Activated CD8-positive, alpha-beta memory T cell treated with anti-CD3 and anti-CD28 coated beads, Interleukin-2, amount 50 U/mL, for 1 hour (primary cell): Measurements from ENCODE around the gene ABLIM1.

ENCODE experiments used
- DNase-seq: peaks from one replicate; pipeline ENCODE4 v3.0.0-alpha.2; 2020; ENCODE audit errors: extremely low read depth

The ABLIM1 gene

DNA sequence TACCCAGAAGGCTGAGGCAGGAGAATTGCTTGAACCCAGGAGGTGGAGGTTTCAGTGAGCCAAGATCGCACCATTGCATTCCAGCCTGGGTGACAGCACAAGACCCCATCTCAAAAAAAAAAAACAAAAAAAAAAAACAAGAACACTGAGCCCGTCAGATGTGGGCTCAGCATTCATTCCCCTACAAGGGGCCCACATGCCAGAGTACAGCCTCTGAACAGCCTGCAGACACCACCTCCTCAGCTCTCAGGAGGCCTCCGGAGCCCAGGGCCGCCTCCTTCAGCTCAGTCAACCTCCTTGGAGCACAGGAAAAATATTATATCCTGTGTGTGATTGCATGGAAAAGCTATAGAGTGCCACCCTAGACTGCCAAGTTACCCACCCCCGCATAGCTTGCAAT is 112.3 kb downstream of the ABLIM1 start:
- no peak for DNase-seq

GRCh38 chr10:114545071-114545470 is 113.0 kb downstream of the ABLIM1 start:
- DNase-seq: no peak

GRCh38 chr10:114544045-114544659 is 113.9 kb downstream of the ABLIM1 start:
- peak; percentile 55 for DNase-seq

DNA sequence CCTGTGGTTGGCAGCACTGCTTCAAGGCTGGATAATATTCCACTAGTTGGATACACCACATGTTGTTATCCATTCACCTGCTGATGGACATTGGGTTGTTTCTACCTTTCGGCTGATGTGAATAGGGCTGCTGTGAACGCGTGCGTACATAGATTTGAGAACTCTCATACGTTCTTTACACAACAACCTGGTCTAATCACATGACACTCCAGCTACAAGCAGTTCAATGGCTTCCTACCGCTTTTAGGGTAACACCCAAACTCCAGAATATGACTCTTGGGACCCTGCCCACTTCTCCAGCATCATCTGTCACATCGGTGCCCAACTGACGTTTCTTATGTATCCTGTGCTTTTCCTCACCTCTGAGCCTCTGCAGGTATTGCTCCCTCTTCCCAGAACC is 114.6 kb downstream of the ABLIM1 start:
- no peak for DNase-seq

- no peak for DNase-seq
Measured at GRCh38 chr10:114542373-114542772, 115.7 kb downstream of the ABLIM1 start.

DNA sequence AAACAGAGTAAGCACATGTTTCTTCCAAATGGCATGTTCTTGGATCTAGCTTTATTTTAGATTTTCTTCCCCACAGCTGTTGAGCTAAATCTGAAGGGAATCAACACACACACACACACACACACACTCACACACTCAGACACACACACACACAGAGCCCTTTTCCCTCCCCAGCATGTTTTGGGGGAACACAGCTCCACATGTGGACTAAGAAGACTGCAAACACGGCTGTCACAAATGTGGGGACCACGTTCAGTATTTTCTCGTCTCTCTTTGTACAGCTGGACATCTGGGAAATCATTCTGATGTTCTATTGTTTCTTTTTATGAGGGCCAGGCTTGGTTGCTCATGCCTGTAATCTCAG is 116.3 kb downstream of the ABLIM1 start:
- DNase-seq: no peak

- DNase-seq: peak; percentile 78
Measured at GRCh38 chr10:114541081-114541796, 116.8 kb downstream of the ABLIM1 start.

GRCh38 chr10:114540236-114540635 is 117.8 kb downstream of the ABLIM1 start:
- no peak for DNase-seq

GRCh38 chr10:114539623-114540022 is 118.5 kb downstream of the ABLIM1 start:
- DNase-seq: no peak

- DNase-seq: no peak
Measured at GRCh38 chr10:114538181-114538906, 119.7 kb downstream of the ABLIM1 start.

GRCh38 chr10:114537736-114538135 is 120.3 kb downstream of the ABLIM1 start:
- DNase-seq: no peak

DNA sequence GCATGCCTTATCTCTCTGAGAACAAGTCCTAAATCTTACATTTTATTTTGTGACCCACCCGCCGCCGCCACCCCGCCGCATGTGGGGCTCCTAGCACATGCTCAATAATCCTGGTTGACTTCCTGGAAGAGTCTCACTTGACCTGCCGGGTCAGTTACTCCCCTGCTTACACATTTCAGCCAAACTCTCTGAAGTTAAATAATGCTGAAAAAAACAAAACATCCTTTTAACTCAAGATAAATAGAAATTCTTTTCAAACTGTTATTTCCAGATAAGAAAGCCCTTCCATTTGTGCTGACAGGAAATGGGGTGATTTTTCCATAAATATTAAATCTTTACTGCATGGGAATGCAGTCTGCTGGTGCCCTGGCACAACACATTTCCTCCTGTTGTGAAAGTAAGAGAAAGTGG is 123.5 kb downstream of the ABLIM1 start:
- DNase-seq: no peak

- DNase-seq: no peak
Measured at GRCh38 chr10:114532226-114532625, 125.8 kb downstream of the ABLIM1 start.

- peak; percentile 80 for DNase-seq
Measured at GRCh38 chr10:114526504-114527238, 131.4 kb downstream of the ABLIM1 start.

- DNase-seq: no peak
Measured at GRCh38 chr10:114526126-114526503, 132.0 kb downstream of the ABLIM1 start.

DNA sequence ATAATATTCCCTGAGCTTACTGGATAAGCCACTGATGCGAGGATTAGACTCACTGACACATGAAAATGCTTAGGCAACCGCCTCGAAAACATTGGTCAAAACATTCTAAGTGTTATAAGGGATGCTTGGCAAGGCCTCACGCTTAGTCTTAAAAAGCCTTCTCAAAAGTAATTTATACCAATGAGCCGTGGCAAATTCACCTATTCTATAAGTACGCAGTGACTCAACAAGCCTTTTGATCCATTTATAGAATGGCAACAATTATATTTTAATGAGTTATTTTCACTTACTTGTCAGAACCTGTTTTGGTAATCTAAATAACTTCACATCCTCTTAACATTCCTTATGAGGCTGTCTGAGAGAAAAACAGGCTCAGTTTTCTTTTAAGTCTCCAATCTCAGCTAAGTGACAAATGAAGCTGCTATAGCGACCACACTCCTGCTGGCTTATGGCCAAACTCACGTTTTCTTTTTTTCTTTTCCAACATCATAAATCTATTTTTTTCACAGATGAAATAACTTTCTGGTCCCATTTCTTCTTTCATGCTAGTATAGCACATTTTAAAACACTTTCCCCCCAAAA is 132.6 kb downstream of the ABLIM1 start:
- no peak for DNase-seq

- no peak for DNase-seq
Measured at GRCh38 chr10:114523876-114524275, 134.2 kb downstream of the ABLIM1 start.

- DNase-seq: no peak
Measured at GRCh38 chr10:114521255-114521654, 136.8 kb downstream of the ABLIM1 start.

- no peak for DNase-seq
Measured at GRCh38 chr10:114520453-114520852, 137.6 kb downstream of the ABLIM1 start.

DNA sequence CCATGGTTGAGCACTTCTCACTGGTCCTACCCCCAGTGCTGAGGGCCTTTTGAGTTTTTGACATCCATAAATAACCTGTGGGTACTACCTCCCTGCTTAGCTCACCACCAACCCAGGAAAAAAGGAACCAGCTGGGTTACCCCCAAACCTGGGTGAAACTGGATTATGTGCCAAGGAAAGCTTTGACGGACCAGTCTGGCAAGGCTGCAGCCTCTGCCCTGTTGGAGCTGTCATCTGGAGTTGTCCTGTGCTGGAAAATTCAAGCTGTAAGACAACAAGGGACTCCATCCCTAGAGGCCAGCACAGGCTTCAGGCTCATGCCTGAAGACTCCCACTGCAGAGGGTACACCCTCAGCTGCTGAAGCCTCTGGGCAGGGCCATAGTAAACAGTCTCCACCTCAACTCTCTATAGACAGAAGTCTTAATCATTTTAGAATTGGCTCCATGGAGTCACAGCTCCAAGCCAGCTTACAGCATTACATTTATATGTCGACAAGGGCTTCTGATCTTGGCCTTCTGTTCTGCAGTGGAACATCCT is 138.2 kb downstream of the ABLIM1 start:
- no peak for DNase-seq

GRCh38 chr10:114519306-114519669 is 138.8 kb downstream of the ABLIM1 start:
- no peak for DNase-seq
